Transverse colon (tissue), 4 donors: ENCODE results near the gene ZBTB5. TPM values are rescaled to one million over a fixed set of nuclear protein-coding genes. Genes with fewer than 3 reads are reported as not detected.

Experiments used
- DNase-seq: peaks from one replicate; pipeline ENCODE4 v3.0.0-alpha.2; 2019
- H3K27ac ChIP-seq, 4 donors: fragments of 200-600 bp; sonication (generic); 2 replicates each; pipeline ENCODE4 v1.5.1; 2016 to 2018; ENCODE audit warnings: inconsistent platforms in 4 of 4
- H3K27me3 ChIP-seq: fragments of 200-600 bp; sonication (generic); 2 replicates; pipeline ENCODE4 v1.5.1; 2017; ENCODE audit warnings: inconsistent platforms
- H3K36me3 ChIP-seq, 4 donors: fragments of 200-600 bp; sonication (generic); 2 replicates each; pipeline ENCODE4 v1.5.1; 2017 to 2019; ENCODE audit warnings: inconsistent platforms in 4 of 4
- H3K4me1 ChIP-seq, 4 donors: fragments of 200-600 bp; sonication (generic); 2 replicates each; pipeline ENCODE4 v1.5.1; 2017 to 2020; ENCODE audit warnings: inconsistent platforms in 4 of 4
- H3K4me3 ChIP-seq, 4 donors: fragments of 200-600 bp; sonication (generic); 1 replicate in 1 of 4; 2 replicates in 3 of 4; pipeline versions ENCODE4 v1.5.1 to v1.6.1; 2017 to 2019; ENCODE audit warnings: inconsistent platforms in 4 of 4
- H3K9me3 ChIP-seq, 2 donors: fragments of 200-600 bp; sonication (generic); 2 replicates each; pipeline ENCODE4 v1.5.1; 2017 to 2019; ENCODE audit warnings: inconsistent platforms in 2 of 2
- CTCF ChIP-seq, 5 experiments: fragments of 200-600 bp in 3 of 5; fragments of 450-650 bp in 2 of 5; sonication (generic) in 3 of 5; IDR thresholded peaks; 1 replicate in 2 of 5; 2 replicates in 3 of 5; pipeline ENCODE4 v1.5.1; 2016 to 2017; ENCODE audit warnings: antibody characterized with exemption in 5 of 5, inconsistent platforms in 3 of 5, mild to moderate bottlenecking in 2 of 5, moderate library complexity in 1 of 5
- EP300 ChIP-seq: sonication (generic); formaldehyde crosslinking; IDR thresholded peaks from one replicate; pipeline ENCODE4 v1.6.1; 2017; ENCODE audit warnings: antibody characterized with exemption, low read depth
- POLR2A ChIP-seq: fragments of 450-650 bp; IDR thresholded peaks from one replicate; pipeline ENCODE4 v1.6.1; 2016; ENCODE audit warnings: antibody characterized with exemption, mild to moderate bottlenecking, moderate library complexity
- POLR2AphosphoS5 ChIP-seq, 3 donors: sonication (generic); formaldehyde crosslinking; IDR thresholded peaks; one replicate each; pipeline ENCODE4 v1.6.1; 2016; ENCODE audit warnings: antibody characterized with exemption in 3 of 3
- WGBS, 2 donors: methylation state at CpG; one replicate each; pipeline ENCODE4 v1.1.5; 2018; ENCODE audit warnings: low coverage in 1 of 2; 5-methylcytosine and 5-hydroxymethylcytosine counted together
- in situ Hi-C, 4 donors: fragments of 200-750 bp; cut with MboI; loops; one replicate each; pipeline versions ENCODE4 v1.15.0 to v1.15.1; 2017; ENCODE audit warnings: low sequenced_read_pairs in 3 of 4, low pct_ligation_motif_present in 1 of 4, low pct_unique_long_range_greater_than_20kb in 1 of 4
- intact Hi-C: fragments of 100-400 bp; cut with DNase I; formaldehyde crosslinking; loops from one replicate; pipeline ENCODE4 v1.15.1; 2023; ENCODE audit warnings: low total_unique reads
- total RNA-seq, 4 donors: library from RNA; depleted of rRNA; stranded (reverse); fragments of >200 nt; gene quantifications; one replicate each; pipeline ENCODE4 v1.1.0, GENCODE V29; 2016

ZBTB5 gene
- total RNA-seq, 4 donors from 2014 or later = 3.2 to 14.6 (median 12.8) TPM

- in situ Hi-C loops (no loop called here), intact Hi-C loops (no loop called here)
- Histone ChIP-seq H3K4me1 (no peaks in the 10 kb centered on the region), H3K27me3 (no peaks in the 10 kb centered on the region), H3K9me3 (no peaks in the 10 kb centered on the region), H3K27ac (no peak overlapping the region), H3K4me3 (no peak overlapping the region), H3K36me3 (no peaks in the 10 kb centered on the region)
- DNase-seq = no peak
- WGBS, 2 donors = 83 to 100% methylated on average over 1 to 8 of the region's 8 CpGs
- TF ChIP-seq CTCF (IDR thresholded peaks at IDR 0.05) (no peak), EP300 (no peak), POLR2A (no peak), POLR2AphosphoS5 (IDR thresholded peaks at IDR 0.05) (no peak)
Measured at GRCh38 chr9:37392272-37392671, 73.0 kb downstream of the ZBTB5 start.

- no peaks in the 10 kb centered on the region for H3K4me1 ChIP-seq
- in situ Hi-C loops (no loop called here), intact Hi-C loops (no loop called here)
- no peaks in the 10 kb centered on the region for H3K9me3 ChIP-seq
- TF ChIP-seq CTCF (IDR thresholded peaks at IDR 0.05) = peak; percentile 37 to 54 (median 39)
- no peak for TF ChIP-seq EP300
- no peak overlapping the region for H3K4me3 ChIP-seq
- no peaks in the 10 kb centered on the region for H3K27me3 ChIP-seq
- WGBS, 2 donors = 27 to 28% methylated on average over 6 to 7 of the region's 7 CpGs
- H3K36me3 ChIP-seq = no peaks in the 10 kb centered on the region
- peak; percentile 77 for DNase-seq
- H3K27ac ChIP-seq = no peak overlapping the region
Measured at GRCh38 chr9:37390759-37391158, 74.5 kb downstream of the ZBTB5 start.

Other genes with a start within 250 kb of the ZBTB5 start
- 100 to 1,000 TPM in 3 of 4 donors, 10 to 100 TPM in 1; 48.6 to 131 (median 104) TPM for gene GRHPR, start 42.8 kb downstream of the ZBTB5 start, total RNA-seq
- 10 to 100 TPM in 2 of 4 donors, 1 to 10 TPM in 2; 4.0 to 15.7 (median 9.0) TPM for gene POLR1E, start 20.5 kb upstream of the ZBTB5 start, total RNA-seq
- gene FBXO10, start 110.9 kb upstream of the ZBTB5 start, total RNA-seq = 10 to 100 TPM in 1 of 4 donors, 1 to 10 TPM in 3; 4.2 to 16.5 (median 6.8) TPM
- 10 to 100 TPM; 14.3 to 70.3 (median 63.1) TPM for gene TOMM5, start 127.1 kb upstream of the ZBTB5 start, total RNA-seq
- 1 to 10 TPM in 1 of 4 donors, under 1 TPM in 2, not detected in 1; 0.27 to 4.6 (median 0.64) TPM for gene FRMPD1, start 185.5 kb upstream of the ZBTB5 start, total RNA-seq